WTC11 (cell line): ENCODE data around the gene FGFRL1. TPM values are rescaled to one million over a fixed set of nuclear protein-coding genes. Genes with fewer than 3 reads are reported as not detected.

Experiments
- ATAC-seq: fragments of 200-7000 bp; cut with Tn5 transposase; 2 replicates; pipeline ENCODE4 v1.10.0; 2021; ENCODE audit warnings: mild to moderate bottlenecking, moderate library complexity
- CTCF ChIA-PET: fragments of 300-600 bp; sonication (Branson Sonifier 250); formaldehyde crosslinking; loops from one replicate; lab custom pipeline; 2021; ENCODE audit warnings: antibody characterized with exemption; lab: Charles Lee
- POLR2A ChIA-PET: fragments of 350-600 bp; sonication (Branson Sonifier 250); formaldehyde crosslinking; loops from one replicate; lab custom pipeline; 2021; ENCODE audit warnings: antibody characterized with exemption; lab: Charles Lee
- DNase-seq: peaks from one replicate; pipeline ENCODE4 v3.0.0; 2021; ENCODE audit warnings: low spot score
- H3K27ac Mint-ChIP-seq: 2 replicates; pipeline ENCODE4 v1.8.0; 2021; ENCODE audit warnings: mixed read lengths
- H3K27me3 Mint-ChIP-seq: 2 replicates; pipeline ENCODE4 v1.8.0; 2021; ENCODE audit warnings: low read depth, mild to moderate bottlenecking, moderate library complexity, mixed read lengths
- H3K36me3 Mint-ChIP-seq: 2 replicates; pipeline ENCODE4 v1.8.0; 2021; ENCODE audit warnings: mixed read lengths
- H3K4me1 Mint-ChIP-seq: 2 replicates; pipeline ENCODE4 v1.8.0; 2022; ENCODE audit warnings: mixed read lengths
- H3K4me3 Mint-ChIP-seq: 2 replicates; pipeline ENCODE4 v1.8.0; 2021; ENCODE audit warnings: mild to moderate bottlenecking, moderate library complexity, mixed read lengths
- H3K9me3 Mint-ChIP-seq: 2 replicates; pipeline ENCODE4 v1.8.0; 2021; ENCODE audit warnings: mixed read lengths
- CBFB ChIP-seq: sonication (generic); formaldehyde crosslinking; IDR thresholded peaks from 2 replicates; pipeline ENCODE4 v1.8.1; 2022; ENCODE audit warnings: mild to moderate bottlenecking, low read depth, missing genetic modification reagents
- CREM ChIP-seq: sonication (generic); formaldehyde crosslinking; IDR thresholded peaks from 2 replicates; pipeline ENCODE4 v1.8.1; 2022; ENCODE audit warnings: mild to moderate bottlenecking, missing genetic modification reagents, moderate library complexity
- ESRRA ChIP-seq: sonication (generic); formaldehyde crosslinking; IDR thresholded peaks from 2 replicates; pipeline ENCODE4 v1.8.1; 2022; ENCODE audit warnings: mild to moderate bottlenecking, missing genetic modification reagents, borderline replicate concordance
- FOXK1 ChIP-seq: sonication (generic); formaldehyde crosslinking; IDR thresholded peaks from 2 replicates; pipeline ENCODE4 v1.8.0; 2022; ENCODE audit warnings: mild to moderate bottlenecking, moderate library complexity, missing genetic modification reagents
- FOXP1 ChIP-seq: sonication (generic); formaldehyde crosslinking; IDR thresholded peaks from 2 replicates; pipeline ENCODE4 v1.8.0; 2022; ENCODE audit warnings: missing genetic modification reagents, mild to moderate bottlenecking, moderate library complexity, borderline replicate concordance
- HMGA2 ChIP-seq: fragments of 250-450 bp; sonication (Bioruptor Pico); IDR thresholded peaks from 2 replicates; pipeline ENCODE4 v1.4.0; 2021; ENCODE audit warnings: mild to moderate bottlenecking, moderate library complexity
- NFE2L1 ChIP-seq: sonication (generic); formaldehyde crosslinking; IDR thresholded peaks from 2 replicates; pipeline ENCODE4 v1.8.1; 2023; ENCODE audit warnings: missing genetic modification reagents
- NFYB ChIP-seq: sonication (generic); formaldehyde crosslinking; conservative IDR thresholded peaks from 2 replicates; pipeline ENCODE4 v1.8.0; 2022; ENCODE audit warnings: low read depth, missing genetic modification reagents
- OVOL2 ChIP-seq: fragments of 250-450 bp; sonication (Bioruptor Pico); IDR thresholded peaks from 2 replicates; pipeline ENCODE4 v1.9.0; 2021; ENCODE audit warnings: mild to moderate bottlenecking, borderline replicate concordance
- PRRX2 ChIP-seq: fragments of 250-450 bp; sonication (Bioruptor Pico); IDR thresholded peaks from 2 replicates; pipeline ENCODE4 v1.8.0; 2021; ENCODE audit warnings: mild to moderate bottlenecking
- SMAD3 ChIP-seq: sonication (generic); formaldehyde crosslinking; IDR thresholded peaks from 2 replicates; pipeline ENCODE4 v1.8.0; 2022; ENCODE audit warnings: missing genetic modification reagents, mild to moderate bottlenecking, borderline replicate concordance
- SOX15 ChIP-seq: fragments of 250-450 bp; sonication (Bioruptor Pico); IDR thresholded peaks from 2 replicates; pipeline ENCODE4 v1.9.0; 2021; ENCODE audit warnings: mild to moderate bottlenecking
- ZNF232 ChIP-seq: sonication (generic); formaldehyde crosslinking; IDR thresholded peaks from 2 replicates; pipeline ENCODE4 v1.8.0; 2022; ENCODE audit warnings: mild to moderate bottlenecking, missing genetic modification reagents
- ZNF263 ChIP-seq: sonication (generic); formaldehyde crosslinking; IDR thresholded peaks from 2 replicates; pipeline ENCODE4 v1.8.1; 2022; ENCODE audit warnings: low read depth, mild to moderate bottlenecking, moderate library complexity, missing genetic modification reagents
- total RNA-seq: library from RNA; stranded (reverse); gene quantifications from 3 replicates; pipeline ENCODE4 v1.2.3, GENCODE V29; 2021
- TF ChIP-seq, protein P1 (sequence below): sonication (generic); formaldehyde crosslinking; IDR thresholded peaks from 2 replicates; pipeline ENCODE4 v1.8.1; 2023; ENCODE audit warnings: mild to moderate bottlenecking, missing genetic modification reagents, borderline replicate concordance
- TF ChIP-seq, protein P2 (sequence below): sonication (generic); formaldehyde crosslinking; IDR thresholded peaks from 2 replicates; pipeline ENCODE4 v1.8.1; 2023; ENCODE audit warnings: mild to moderate bottlenecking, missing genetic modification reagents
- TF ChIP-seq, protein P3 (sequence below): fragments of 250-450 bp; sonication (Bioruptor Pico); IDR thresholded peaks from 2 replicates; pipeline ENCODE4 v1.9.0; 2021; ENCODE audit warnings: moderate library complexity, mild to moderate bottlenecking, inconsistent platforms, borderline replicate concordance
- TF ChIP-seq, protein P4 (sequence below): fragments of 250-450 bp; sonication (Bioruptor Pico); IDR thresholded peaks from 2 replicates; pipeline ENCODE4 v2.1.2; 2022; ENCODE audit warnings: mild to moderate bottlenecking, moderate library complexity
- TF ChIP-seq, protein P5 (sequence below): sonication (generic); formaldehyde crosslinking; IDR thresholded peaks from 2 replicates; pipeline ENCODE4 v1.8.0; 2022; ENCODE audit warnings: mild to moderate bottlenecking, missing genetic modification reagents

The FGFRL1 gene
- total RNA-seq, 1 experiment from 2014 or later, result 25.9 TPM

DNA sequence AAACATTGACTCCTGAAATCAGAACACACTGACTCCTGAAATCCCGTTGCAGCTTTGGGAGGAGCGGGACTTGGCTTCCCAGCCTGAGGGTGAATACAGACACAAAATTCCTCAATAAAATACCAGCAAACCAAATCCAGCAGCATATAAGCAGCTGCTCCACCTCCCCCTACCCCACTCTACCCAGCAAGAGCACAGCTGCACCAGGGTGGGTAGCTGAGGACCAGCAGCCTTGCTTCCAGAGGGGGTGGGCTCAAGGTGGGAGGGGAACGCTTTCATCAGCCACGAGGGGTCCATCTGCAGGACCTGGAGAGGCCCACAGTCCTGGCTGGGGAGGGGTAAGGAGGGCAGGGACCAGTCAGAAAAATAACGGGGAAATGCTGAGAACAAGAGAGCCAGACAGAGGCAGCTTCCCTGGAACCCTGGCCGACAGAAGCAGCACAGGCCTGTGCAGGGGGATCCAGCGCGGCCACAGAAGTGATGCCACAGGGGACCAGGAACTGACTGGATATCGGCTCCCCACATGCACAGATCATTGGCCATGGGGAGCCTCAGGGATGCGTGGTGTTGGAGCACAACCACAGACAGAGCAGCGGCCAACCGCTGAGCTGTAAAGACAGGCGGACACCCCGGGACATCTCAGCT lies 49.8 kb downstream of the FGFRL1 start:
- H3K27me3 Mint-ChIP-seq, result peaks cover 8% of the 10 kb centered on the region
- DNase-seq, result no peak
- TF ChIP-seq FOXP1 (no peak), SMAD3 (CRISPR knock-in tag) (no peak)
- TF ChIP-seq, protein P1, sequence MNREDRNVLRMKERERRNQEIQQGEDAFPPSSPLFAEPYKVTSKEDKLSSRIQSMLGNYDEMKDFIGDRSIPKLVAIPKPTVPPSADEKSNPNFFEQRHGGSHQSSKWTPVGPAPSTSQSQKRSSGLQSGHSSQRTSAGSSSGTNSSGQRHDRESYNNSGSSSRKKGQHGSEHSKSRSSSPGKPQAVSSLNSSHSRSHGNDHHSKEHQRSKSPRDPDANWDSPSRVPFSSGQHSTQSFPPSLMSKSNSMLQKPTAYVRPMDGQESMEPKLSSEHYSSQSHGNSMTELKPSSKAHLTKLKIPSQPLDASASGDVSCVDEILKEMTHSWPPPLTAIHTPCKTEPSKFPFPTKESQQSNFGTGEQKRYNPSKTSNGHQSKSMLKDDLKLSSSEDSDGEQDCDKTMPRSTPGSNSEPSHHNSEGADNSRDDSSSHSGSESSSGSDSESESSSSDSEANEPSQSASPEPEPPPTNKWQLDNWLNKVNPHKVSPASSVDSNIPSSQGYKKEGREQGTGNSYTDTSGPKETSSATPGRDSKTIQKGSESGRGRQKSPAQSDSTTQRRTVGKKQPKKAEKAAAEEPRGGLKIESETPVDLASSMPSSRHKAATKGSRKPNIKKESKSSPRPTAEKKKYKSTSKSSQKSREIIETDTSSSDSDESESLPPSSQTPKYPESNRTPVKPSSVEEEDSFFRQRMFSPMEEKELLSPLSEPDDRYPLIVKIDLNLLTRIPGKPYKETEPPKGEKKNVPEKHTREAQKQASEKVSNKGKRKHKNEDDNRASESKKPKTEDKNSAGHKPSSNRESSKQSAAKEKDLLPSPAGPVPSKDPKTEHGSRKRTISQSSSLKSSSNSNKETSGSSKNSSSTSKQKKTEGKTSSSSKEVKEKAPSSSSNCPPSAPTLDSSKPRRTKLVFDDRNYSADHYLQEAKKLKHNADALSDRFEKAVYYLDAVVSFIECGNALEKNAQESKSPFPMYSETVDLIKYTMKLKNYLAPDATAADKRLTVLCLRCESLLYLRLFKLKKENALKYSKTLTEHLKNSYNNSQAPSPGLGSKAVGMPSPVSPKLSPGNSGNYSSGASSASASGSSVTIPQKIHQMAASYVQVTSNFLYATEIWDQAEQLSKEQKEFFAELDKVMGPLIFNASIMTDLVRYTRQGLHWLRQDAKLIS (CRISPR knock-in tag), result no peak
- TF ChIP-seq, all 79 proteins: peak for 0
- Mint-ChIP-seq H3K27ac (no peak overlapping the region), H3K9me3 (no peaks in the 10 kb centered on the region), H3K4me1 (0 out of 2 replicates have a peak, but pooled peaks cover under 1% of the 10 kb centered on the region), H3K4me3 (no peak overlapping the region), H3K36me3 (no peaks in the 10 kb centered on the region)
- ChIA-PET POLR2A (no interaction called here), CTCF (interaction anchor here (0.5 to 0.9 kb wide), 2 partner anchors 31 to 277 kb away, joined by 3 read pairs; no protein-coding TSS in a partner anchor)
- no peak for ATAC-seq

DNA sequence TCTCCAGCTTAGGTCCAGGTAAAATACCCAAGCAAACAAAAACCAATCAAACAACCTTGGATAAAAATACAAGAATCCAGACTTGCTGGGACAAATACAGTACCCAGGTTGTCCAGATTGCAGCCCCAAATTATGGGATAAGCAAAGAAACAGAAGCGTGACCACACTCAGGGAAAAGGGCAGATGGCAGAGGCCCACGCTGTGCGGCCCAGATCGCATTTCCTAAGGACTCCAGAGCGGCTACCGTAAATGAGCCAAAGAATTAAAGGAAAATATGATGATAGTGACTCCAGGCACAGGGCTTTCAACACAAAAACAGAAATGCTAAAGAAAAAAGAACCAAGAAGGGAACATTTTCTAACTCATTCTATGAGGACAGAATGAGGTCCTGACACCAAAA lies 50.3 kb downstream of the FGFRL1 start:
- Mint-ChIP-seq H3K36me3 (no peaks in the 10 kb centered on the region), H3K27me3 (peaks cover 5% of the 10 kb centered on the region), H3K4me3 (no peak overlapping the region)
- POLR2A ChIA-PET, result no interaction called here
- CTCF ChIA-PET, result no interaction called here
- ATAC-seq (no peak), DNase-seq (no peak)
- no peak for TF ChIP-seq ZNF232
- TF ChIP-seq SOX15, result no peak
- TF ChIP-seq, all 79 proteins: peak for 0
- H3K27ac Mint-ChIP-seq, result no peak overlapping the region
- no peaks in the 10 kb centered on the region for H3K4me1 Mint-ChIP-seq
- H3K9me3 Mint-ChIP-seq, result no peaks in the 10 kb centered on the region

DNA sequence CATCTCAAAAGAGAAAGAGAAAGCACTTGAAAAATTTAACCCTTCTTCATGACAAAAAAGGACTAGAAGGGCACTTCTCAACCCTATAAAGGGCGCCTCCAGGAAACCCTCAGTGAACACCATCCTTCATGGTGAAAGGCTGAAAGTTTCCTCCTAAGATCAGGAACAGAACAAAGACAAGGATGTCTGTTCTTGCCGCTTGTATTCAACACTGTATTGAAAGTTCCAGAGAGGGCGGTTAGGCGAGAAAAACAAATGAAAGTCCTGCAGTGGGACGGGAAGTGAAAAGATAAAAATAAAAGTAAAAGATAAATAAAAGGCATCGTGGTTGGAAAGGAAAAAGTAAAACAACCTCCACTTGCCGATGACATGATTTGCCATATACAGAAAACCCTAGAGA lies 51.0 kb downstream of the FGFRL1 start:
- no peak for ATAC-seq
- no peaks in the 10 kb centered on the region for H3K4me1 Mint-ChIP-seq
- TF ChIP-seq FOXK1 (CRISPR knock-in tag), result no peak
- TF ChIP-seq, protein P2, sequence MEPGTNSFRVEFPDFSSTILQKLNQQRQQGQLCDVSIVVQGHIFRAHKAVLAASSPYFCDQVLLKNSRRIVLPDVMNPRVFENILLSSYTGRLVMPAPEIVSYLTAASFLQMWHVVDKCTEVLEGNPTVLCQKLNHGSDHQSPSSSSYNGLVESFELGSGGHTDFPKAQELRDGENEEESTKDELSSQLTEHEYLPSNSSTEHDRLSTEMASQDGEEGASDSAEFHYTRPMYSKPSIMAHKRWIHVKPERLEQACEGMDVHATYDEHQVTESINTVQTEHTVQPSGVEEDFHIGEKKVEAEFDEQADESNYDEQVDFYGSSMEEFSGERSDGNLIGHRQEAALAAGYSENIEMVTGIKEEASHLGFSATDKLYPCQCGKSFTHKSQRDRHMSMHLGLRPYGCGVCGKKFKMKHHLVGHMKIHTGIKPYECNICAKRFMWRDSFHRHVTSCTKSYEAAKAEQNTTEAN, result no peak
- TF ChIP-seq, protein P3, sequence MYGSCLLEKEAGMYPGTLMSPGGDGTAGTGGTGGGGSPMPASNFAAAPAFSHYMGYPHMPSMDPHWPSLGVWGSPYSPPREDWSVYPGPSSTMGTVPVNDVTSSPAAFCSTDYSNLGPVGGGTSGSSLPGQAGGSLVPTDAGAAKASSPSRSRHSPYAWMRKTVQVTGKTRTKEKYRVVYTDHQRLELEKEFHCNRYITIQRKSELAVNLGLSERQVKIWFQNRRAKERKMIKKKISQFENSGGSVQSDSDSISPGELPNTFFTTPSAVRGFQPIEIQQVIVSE (CRISPR knock-in tag), result no peak
- TF ChIP-seq OVOL2 (CRISPR knock-in tag), result no peak
- no peak for TF ChIP-seq NFYB (CRISPR knock-in tag)
- no peak for TF ChIP-seq CBFB (CRISPR knock-in tag)
- TF ChIP-seq, all 79 proteins: peak for 0
- ChIA-PET POLR2A (no interaction called here), CTCF (no interaction called here)
- Mint-ChIP-seq H3K9me3 (no peaks in the 10 kb centered on the region), H3K27ac (no peak overlapping the region), H3K27me3 (peaks cover 5% of the 10 kb centered on the region), H3K4me3 (no peak overlapping the region), H3K36me3 (no peaks in the 10 kb centered on the region)
- DNase-seq, result no peak

DNA sequence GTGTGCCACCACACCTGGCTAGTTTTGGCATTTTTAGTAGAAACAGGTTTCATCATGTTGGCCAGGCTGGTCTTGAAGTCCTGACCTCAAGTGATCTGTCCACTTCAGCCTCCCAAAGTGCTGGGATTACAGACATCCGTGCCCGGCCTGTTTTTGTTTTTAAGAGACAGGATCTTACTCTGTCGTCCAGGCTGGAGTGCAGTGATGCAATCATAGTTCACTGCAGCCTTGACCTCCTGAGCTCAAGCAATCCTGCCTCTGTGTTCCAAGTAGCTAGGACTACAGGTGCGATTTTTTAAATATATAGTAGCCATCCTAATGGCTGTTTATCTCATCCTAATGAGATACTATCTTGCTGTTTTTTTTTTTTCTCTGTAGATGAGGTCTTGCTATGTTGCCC lies 54.3 kb downstream of the FGFRL1 start:
- Mint-ChIP-seq H3K27me3 (peaks cover 8% of the 10 kb centered on the region), H3K9me3 (peaks cover 4% of the 10 kb centered on the region), H3K4me3 (no peak overlapping the region), H3K27ac (no peak overlapping the region), H3K36me3 (no peaks in the 10 kb centered on the region), H3K4me1 (no peaks in the 10 kb centered on the region)
- POLR2A ChIA-PET, result no interaction called here
- CTCF ChIA-PET, result no interaction called here
- no peak for DNase-seq
- ATAC-seq, result no peak
- TF ChIP-seq FOXP1 (no peak), CREM (CRISPR knock-in tag) (no peak), HMGA2 (CRISPR knock-in tag) (no peak), NFE2L1 (CRISPR knock-in tag) (no peak), PRRX2 (CRISPR knock-in tag) (no peak), ZNF263 (no peak), ESRRA (no peak)
- TF ChIP-seq, protein P4, sequence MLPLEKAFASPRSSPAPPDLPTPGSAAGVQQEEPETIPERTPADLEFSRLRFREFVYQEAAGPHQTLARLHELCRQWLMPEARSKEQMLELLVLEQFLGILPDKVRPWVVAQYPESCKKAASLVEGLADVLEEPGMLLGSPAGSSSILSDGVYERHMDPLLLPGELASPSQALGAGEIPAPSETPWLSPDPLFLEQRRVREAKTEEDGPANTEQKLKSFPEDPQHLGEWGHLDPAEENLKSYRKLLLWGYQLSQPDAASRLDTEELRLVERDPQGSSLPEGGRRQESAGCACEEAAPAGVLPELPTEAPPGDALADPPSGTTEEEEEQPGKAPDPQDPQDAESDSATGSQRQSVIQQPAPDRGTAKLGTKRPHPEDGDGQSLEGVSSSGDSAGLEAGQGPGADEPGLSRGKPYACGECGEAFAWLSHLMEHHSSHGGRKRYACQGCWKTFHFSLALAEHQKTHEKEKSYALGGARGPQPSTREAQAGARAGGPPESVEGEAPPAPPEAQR (CRISPR knock-in tag), result no peak
- TF ChIP-seq, protein P5, sequence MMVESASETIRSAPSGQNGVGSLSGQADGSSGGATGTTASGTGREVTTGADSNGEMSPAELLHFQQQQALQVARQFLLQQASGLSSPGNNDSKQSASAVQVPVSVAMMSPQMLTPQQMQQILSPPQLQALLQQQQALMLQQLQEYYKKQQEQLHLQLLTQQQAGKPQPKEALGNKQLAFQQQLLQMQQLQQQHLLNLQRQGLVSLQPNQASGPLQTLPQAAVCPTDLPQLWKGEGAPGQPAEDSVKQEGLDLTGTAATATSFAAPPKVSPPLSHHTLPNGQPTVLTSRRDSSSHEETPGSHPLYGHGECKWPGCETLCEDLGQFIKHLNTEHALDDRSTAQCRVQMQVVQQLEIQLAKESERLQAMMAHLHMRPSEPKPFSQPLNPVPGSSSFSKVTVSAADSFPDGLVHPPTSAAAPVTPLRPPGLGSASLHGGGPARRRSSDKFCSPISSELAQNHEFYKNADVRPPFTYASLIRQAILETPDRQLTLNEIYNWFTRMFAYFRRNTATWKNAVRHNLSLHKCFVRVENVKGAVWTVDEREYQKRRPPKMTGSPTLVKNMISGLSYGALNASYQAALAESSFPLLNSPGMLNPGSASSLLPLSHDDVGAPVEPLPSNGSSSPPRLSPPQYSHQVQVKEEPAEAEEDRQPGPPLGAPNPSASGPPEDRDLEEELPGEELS (CRISPR knock-in tag), result no peak
